IMR-90 (cell line): ENCODE measurements around the gene ERICH6. TPM values are rescaled to one million over a fixed set of nuclear protein-coding genes. Genes with fewer than 3 reads are reported as not detected.

Source experiments
- ATAC-seq: fragments of 200-7000 bp; cut with Tn5 transposase; 2 replicates; pipeline ENCODE4 v1.9.1; 2020; ENCODE audit warnings: low read depth, mild to moderate bottlenecking, moderate library complexity
- BruUV-seq: library from RNA; stranded (reverse); fragments of 400-500 nt; replicated peaks from 2 replicates; lab custom pipeline; 2021; lab: Mats Ljungman, UMichigan
- CTCF ChIA-PET: fragments of 300-600 bp; formaldehyde crosslinking; extraction: SDS; loops from one replicate; lab custom pipeline; 2021; ENCODE audit warnings: antibody characterized with exemption; lab: Yijun Ruan, JAX
- POLR2A ChIA-PET: fragments of 300-600 bp; sonication (Branson Sonifier 250); formaldehyde crosslinking; loops from one replicate; lab custom pipeline; 2022; ENCODE audit warnings: antibody characterized with exemption; ENCODE audit not compliant: unreplicated experiment; lab: Charles Lee
- DNase-seq: peaks from one replicate; pipeline ENCODE4 v3.0.0; 2013
- H2AFZ ChIP-seq: replicated peaks from 2 replicates; pipeline ENCODE3; 2013; ENCODE audit warnings: low read length, mild to moderate bottlenecking; ENCODE audit not compliant: poor library complexity
- H2AK5ac ChIP-seq: 2 replicates; pipeline ENCODE4 v1.6.1; 2013; ENCODE audit warnings: low read depth, low read length, inconsistent platforms
- H2AK9ac ChIP-seq: replicated peaks from 2 replicates; pipeline ENCODE3; 2013; ENCODE audit warnings: mild to moderate bottlenecking, low read depth, low read length, moderate library complexity; ENCODE audit not compliant: poor library complexity
- H2BK120ac ChIP-seq: 2 replicates; pipeline ENCODE4 v1.6.1; 2013; ENCODE audit warnings: low read depth, low read length, inconsistent platforms
- H2BK15ac ChIP-seq: 3 replicates; pipeline ENCODE4 v1.6.1; 2013; ENCODE audit warnings: low read depth, low read length, inconsistent platforms
- H2BK20ac ChIP-seq: 2 replicates; pipeline ENCODE4 v1.6.1; 2013; ENCODE audit warnings: low read depth, mild to moderate bottlenecking, inconsistent platforms, low read length, moderate library complexity
- H2BK5ac ChIP-seq: 2 replicates; pipeline ENCODE4 v1.6.1; 2013; ENCODE audit warnings: mild to moderate bottlenecking, low read depth, low read length, inconsistent platforms; ENCODE audit not compliant: poor library complexity, severe bottlenecking
- H3K14ac ChIP-seq: replicated peaks from 2 replicates; pipeline ENCODE4 v1.6.1; 2013; ENCODE audit warnings: low read depth, low read length, inconsistent platforms
- H3K18ac ChIP-seq: 2 replicates; pipeline ENCODE4 v1.6.1; 2013; ENCODE audit warnings: low read depth, low read length, control low read depth
- H3K23ac ChIP-seq: 2 replicates; pipeline ENCODE4 v1.6.1; 2013; ENCODE audit warnings: low read depth, low read length, inconsistent platforms
- H3K27ac ChIP-seq: 2 replicates; pipeline ENCODE4 v1.5.1; 2013; ENCODE audit warnings: mild to moderate bottlenecking, control low read depth, low read length; ENCODE audit not compliant: insufficient read depth
- H3K27me3 ChIP-seq: 2 replicates; pipeline ENCODE4 v1.6.1; 2013; ENCODE audit warnings: low read length; ENCODE audit not compliant: control insufficient read depth, insufficient read depth
- H3K36me3 ChIP-seq: 2 replicates; pipeline ENCODE4 v1.6.1; 2013; ENCODE audit warnings: low read length, mixed read lengths; ENCODE audit not compliant: control insufficient read depth, insufficient read depth
- H3K4ac ChIP-seq: 2 replicates; pipeline ENCODE4 v1.6.1; 2013; ENCODE audit warnings: low read depth, low read length, inconsistent platforms
- H3K4me1 ChIP-seq: 2 replicates; pipeline ENCODE4 v1.6.1; 2013; ENCODE audit warnings: low read length, mixed read lengths; ENCODE audit not compliant: control insufficient read depth, insufficient read depth
- H3K4me2 ChIP-seq: 2 replicates; pipeline ENCODE4 v1.6.1; 2013; ENCODE audit warnings: low read depth, mild to moderate bottlenecking, control low read depth, low read length, moderate library complexity
- H3K4me3 ChIP-seq: 2 replicates; pipeline ENCODE4 v1.5.1; 2013; ENCODE audit warnings: low read depth, mild to moderate bottlenecking, control low read depth, low read length, moderate library complexity; ENCODE audit not compliant: insufficient read depth
- H3K56ac ChIP-seq: 2 replicates; pipeline ENCODE4 v1.6.1; 2013; ENCODE audit warnings: low read length, inconsistent platforms; ENCODE audit not compliant: insufficient read depth; ENCODE audit errors: extremely low read depth
- H3K79me1 ChIP-seq, 2 experiments: 2 replicates each; pipeline ENCODE4 v1.6.1; 2013; ENCODE audit warnings: low read length in 2 of 2, inconsistent platforms in 1 of 2, low read depth in 1 of 2
- H3K9ac ChIP-seq: 2 replicates; pipeline ENCODE4 v1.6.1; 2013; ENCODE audit warnings: low read depth, low read length, control low read depth
- H3K9me1 ChIP-seq: 2 replicates; pipeline ENCODE4 v1.6.1; 2013; ENCODE audit warnings: low read length, inconsistent platforms; ENCODE audit not compliant: insufficient read depth
- H3K9me3 ChIP-seq: 2 replicates; pipeline ENCODE4 v1.6.1; 2013; ENCODE audit warnings: low read length; ENCODE audit not compliant: control insufficient read depth, insufficient read depth
- H4K20me1 ChIP-seq: 2 replicates; pipeline ENCODE4 v1.6.1; 2013; ENCODE audit warnings: low read length, inconsistent platforms; ENCODE audit not compliant: insufficient read depth
- H4K5ac ChIP-seq: 2 replicates; pipeline ENCODE4 v1.6.1; 2013; ENCODE audit warnings: mild to moderate bottlenecking, low read depth, low read length, control low read depth
- H4K8ac ChIP-seq, 2 experiments: 2 replicates each; pipeline ENCODE4 v1.6.1; 2013; ENCODE audit warnings: low read depth in 2 of 2, low read length in 2 of 2, control low read depth in 1 of 2, inconsistent platforms in 1 of 2
- H4K91ac ChIP-seq: 2 replicates; pipeline ENCODE4 v1.6.1; 2013; ENCODE audit warnings: low read depth, low read length, inconsistent platforms; ENCODE audit not compliant: insufficient read depth
- CEBPB ChIP-seq: IDR thresholded peaks from 2 replicates; pipeline ENCODE4 v1.6.1; 2012; ENCODE audit warnings: low read depth, low read length, improper control_type of control experiment
- CHD1 ChIP-seq: IDR thresholded peaks from 2 replicates; pipeline ENCODE4 v1.6.1; 2012; ENCODE audit warnings: low read depth, low read length, improper control_type of control experiment
- ELK1 ChIP-seq: fragments of 150-350 bp; IDR thresholded peaks from 2 replicates; pipeline ENCODE4 v1.6.1; 2016; ENCODE audit warnings: low read depth, mild to moderate bottlenecking, low read length, moderate library complexity, borderline replicate concordance
- FOS ChIP-seq: fragments of 150-350 bp; IDR thresholded peaks from 2 replicates; pipeline ENCODE4 v1.6.1; 2016; ENCODE audit warnings: low read depth, low read length
- MAFK ChIP-seq: IDR thresholded peaks from 2 replicates; pipeline ENCODE4 v1.6.1; 2012; ENCODE audit warnings: low read depth, low read length, improper control_type of control experiment
- MXI1 ChIP-seq: IDR thresholded peaks from 2 replicates; pipeline ENCODE4 v1.6.1; 2012; ENCODE audit warnings: low read depth, mild to moderate bottlenecking, low read length, moderate library complexity, borderline replicate concordance
- NFE2L2 ChIP-seq: fragments of 150-350 bp; IDR thresholded peaks from 2 replicates; pipeline ENCODE4 v1.6.1; 2016; ENCODE audit warnings: low read depth, mild to moderate bottlenecking, low read length
- POLR2A ChIP-seq: IDR thresholded peaks from 2 replicates; pipeline ENCODE4 v1.6.1; 2012; ENCODE audit warnings: mild to moderate bottlenecking, low read depth, low read length
- RAD21 ChIP-seq: IDR thresholded peaks from 2 replicates; pipeline ENCODE4 v1.6.1; 2012; ENCODE audit warnings: low read length, improper control_type of control experiment
- RCOR1 ChIP-seq: IDR thresholded peaks from 2 replicates; pipeline ENCODE4 v1.6.1; 2012; ENCODE audit warnings: mild to moderate bottlenecking, low read length, improper control_type of control experiment; ENCODE audit not compliant: insufficient replicate concordance
- RFX5 ChIP-seq: IDR thresholded peaks from 2 replicates; pipeline ENCODE4 v1.8.0; 2012; ENCODE audit warnings: low read depth, mild to moderate bottlenecking, low read length, moderate library complexity
- USF2 ChIP-seq: fragments of 150-350 bp; IDR thresholded peaks from 2 replicates; pipeline ENCODE4 v1.6.1; 2017; ENCODE audit warnings: mild to moderate bottlenecking, antibody characterized with exemption, low read length, low read depth
- WGBS, 2 experiments: methylation state at CpG; one replicate each; pipeline versions ENCODE4 v1.1.5 to v1.1.7; 2013; ENCODE audit warnings: missing lambda C conversion rate in 2 of 2; ENCODE audit not compliant: insufficient read length in 1 of 2; ENCODE audit errors: extremely low coverage in 2 of 2; 5-methylcytosine and 5-hydroxymethylcytosine counted together
- dilution Hi-C: fragments of 300-500 bp; cut with HindIII; formaldehyde crosslinking; loops from one replicate; pipeline ENCODE4 v1.14.3; 2018; ENCODE audit warnings: low sequenced_read_pairs; ENCODE audit not compliant: unreplicated experiment
- in situ Hi-C: fragments of 300-500 bp; cut with MboI; formaldehyde crosslinking; loops from 3 replicates; pipeline ENCODE4 v1.14.3; 2019; ENCODE audit warnings: low sequenced_read_pairs, inconsistent platforms, mixed read lengths
- intact Hi-C: fragments of 100-400 bp; cut with micrococcal nuclease; formaldehyde crosslinking; loops from 2 replicates; pipeline ENCODE4 v1.10.0; 2022
- polyA plus RNA-seq, 3 experiments: library from polyadenylated mRNA; depleted of rRNA; stranded (reverse); fragments of >200 nt; gene quantifications; 2 replicates each; pipeline ENCODE4 v1.2.3, GENCODE V29; 2012; ENCODE audit warnings: low replicate concordance in 1 of 3
- total RNA-seq: library from RNA; depleted of rRNA; stranded (reverse); fragments of >200 nt; gene quantifications from 2 replicates; pipeline ENCODE4 v1.2.3, GENCODE V29; 2012

ERICH6 gene
- total and polyA plus RNA-seq, 2 of the 4 experiments (the other 2 are of a cell fraction), result under 0.01 TPM; not detected in 1

GRCh38 chr3:150673966-150674365 is 29.8 kb downstream of the ERICH6 start:
- peaks cover 2% of the 10 kb centered on the region; the same call in 1 of the 2 replicates for H3K27me3 ChIP-seq
- no CpG with 5 or more reads among the region's 3 CpGs for WGBS, 2 experiments
- no peak overlapping the region for H3K23ac ChIP-seq
- DNase-seq, result no peak
- no peaks in the 10 kb centered on the region for H3K79me1 ChIP-seq
- H3K4me1 ChIP-seq, result no peaks in the 10 kb centered on the region
- H3K27ac ChIP-seq, result no peak overlapping the region
- H3K36me3 ChIP-seq, result no peaks in the 10 kb centered on the region
- no peak overlapping the region for H4K8ac ChIP-seq
- intact Hi-C loops, result no loop called here
- no peak for ATAC-seq
- H3K4me2 ChIP-seq, result no peak overlapping the region
- dilution Hi-C loops, result no loop called here
- H2AK5ac ChIP-seq, result no peak overlapping the region
- CTCF ChIA-PET, result interaction anchor here (0.5 kb wide), 1 partner anchor 15 kb away, joined by 6 read pairs; no protein-coding TSS in a partner anchor
- no peak overlapping the region for H3K4me3 ChIP-seq
- H4K20me1 ChIP-seq, result no peaks in the 10 kb centered on the region
- no peak overlapping the region for H3K18ac ChIP-seq
- H3K14ac ChIP-seq, result no peak overlapping the region
- no peak overlapping the region for H2BK15ac ChIP-seq
- no peak overlapping the region for H3K4ac ChIP-seq
- H4K91ac ChIP-seq, result no peak overlapping the region
- H3K9me3 ChIP-seq, result peaks cover 5% of the 10 kb centered on the region; the same call in 1 of the 2 replicates
- in situ Hi-C loops, result no loop called here
- no peak overlapping the region for H3K56ac ChIP-seq
- H2BK5ac ChIP-seq, result no peak overlapping the region
- H2BK20ac ChIP-seq, result no peak overlapping the region
- H4K5ac ChIP-seq, result no peak overlapping the region
- POLR2A ChIA-PET, result no interaction called here
- no peak overlapping the region for H3K9ac ChIP-seq
- H2AFZ ChIP-seq, result no peak overlapping the region
- no peak overlapping the region for H2BK120ac ChIP-seq
- H3K9me1 ChIP-seq, result no peaks in the 10 kb centered on the region
- no TSS peak for BruUV-seq
- TF ChIP-seq RFX5 (no peak), MAFK (no peak), CEBPB (no peak), CHD1 (no peak), ELK1 (no peak), NFE2L2 (no peak), MXI1 (no peak), FOS (no peak), RAD21 (no peak), USF2 (no peak), RCOR1 (no peak), POLR2A (no peak)
- H2AK9ac ChIP-seq, result no peak overlapping the region
